ENCODE measurements around the gene FMNL1. TPM values are rescaled to one million over a fixed set of nuclear protein-coding genes. Genes with fewer than 3 reads are reported as not detected.
A peak's percentile ranks its signal among the peaks of the same experiment; 100 is the strongest.

The FMNL1 gene
- total RNA-seq, 1 donor from 2014 or later, result 3.1 TPM

- no peaks in the 10 kb centered on the region for H3K27me3 ChIP-seq (ENCODE audit: control insufficient read depth in 3 of 3, insufficient read depth in 3 of 3, low read length in 3 of 3)
- H3K4me3 ChIP-seq (ENCODE audit: low read length in 3 of 3), result no peak overlapping the region
- H3K9ac ChIP-seq (ENCODE audit: low read depth in 1 of 3, low read length in 3 of 3), result no peak overlapping the region
- peaks cover 8 to 15% (median 14%) of the 10 kb centered on the region in 3 donors for H3K4me1 ChIP-seq (ENCODE audit: control insufficient read depth in 3 of 3, insufficient read depth in 3 of 3, low read length in 3 of 3)
- H3K36me3 ChIP-seq (ENCODE audit: control insufficient read depth in 3 of 3, insufficient read depth in 3 of 3, low read length in 3 of 3), result peaks cover 0 to 9% (median 2%) of the 10 kb centered on the region in 3 donors
- no peak overlapping the region for H3K27ac ChIP-seq (ENCODE audit: low read depth, low read length)
- no peaks in the 10 kb centered on the region for H3K9me3 ChIP-seq (ENCODE audit: control insufficient read depth in 3 of 3, low read length in 3 of 3)
These were observed 13.1 kb downstream of the FMNL1 start for GRCh38 chr17:45234641-45235415.

DNA sequence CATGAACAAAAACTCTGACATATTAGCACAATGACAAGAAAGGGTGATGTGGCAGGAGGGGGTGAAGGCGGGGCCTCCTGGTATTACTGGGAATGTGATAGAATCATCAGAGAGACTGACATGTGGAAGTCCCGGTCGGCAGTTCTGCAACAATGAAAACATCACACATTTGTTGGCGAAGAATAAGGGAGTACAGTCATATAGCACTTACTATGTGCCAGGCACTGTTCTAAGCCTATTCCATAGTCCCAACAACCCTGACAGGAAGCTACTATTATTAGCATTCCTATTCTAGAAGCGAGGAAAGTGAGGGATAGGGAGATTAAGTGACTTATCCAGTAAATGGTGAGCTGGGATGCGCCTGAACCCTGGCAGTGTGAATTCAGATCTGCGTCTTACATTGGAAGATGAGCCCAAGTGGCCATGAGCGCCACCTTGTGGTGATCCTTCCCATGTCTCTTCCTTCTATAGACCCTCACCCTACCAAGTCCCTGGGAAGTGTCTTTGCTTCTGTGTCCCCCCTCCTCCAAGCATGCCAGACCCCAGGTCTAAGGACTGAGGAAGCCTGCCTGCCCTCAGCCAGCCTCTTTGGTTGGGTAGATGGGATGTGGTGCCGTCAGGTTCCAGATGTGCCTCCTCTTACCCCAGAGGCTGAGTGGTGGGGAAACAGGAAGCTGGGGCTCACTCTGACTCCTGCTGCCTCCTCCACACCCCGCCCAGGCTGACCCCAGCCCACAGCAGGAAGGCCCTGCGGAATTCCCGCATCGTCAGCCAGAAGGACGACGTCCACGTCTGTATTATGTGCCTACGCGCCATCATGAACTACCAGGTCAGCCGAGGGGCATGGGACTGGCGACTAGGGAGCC lies 14.0 kb downstream of the FMNL1 start:
- no peak overlapping the region for H3K4me3 ChIP-seq (ENCODE audit: low read length in 3 of 3)
- H3K36me3 ChIP-seq (ENCODE audit: control insufficient read depth in 3 of 3, insufficient read depth in 3 of 3, low read length in 3 of 3), result peaks cover 0 to 9% (median 2%) of the 10 kb centered on the region in 3 donors
- no peaks in the 10 kb centered on the region for H3K9me3 ChIP-seq (ENCODE audit: control insufficient read depth in 3 of 3, low read length in 3 of 3)
- H3K27ac ChIP-seq (ENCODE audit: low read depth, low read length), result no peak overlapping the region
- peaks cover 2 to 4% (median 3%) of the 10 kb centered on the region in 3 donors for H3K27me3 ChIP-seq (ENCODE audit: control insufficient read depth in 3 of 3, insufficient read depth in 3 of 3, low read length in 3 of 3)
- peaks cover under 1 to 6% (median 6%) of the 10 kb centered on the region in 3 donors for H3K4me1 ChIP-seq (ENCODE audit: control insufficient read depth in 3 of 3, insufficient read depth in 3 of 3, low read length in 3 of 3)
- H3K9ac ChIP-seq (ENCODE audit: low read depth in 1 of 3, low read length in 3 of 3), result peak overlapping the region in 1 of 3 donors; percentile 12

DNA sequence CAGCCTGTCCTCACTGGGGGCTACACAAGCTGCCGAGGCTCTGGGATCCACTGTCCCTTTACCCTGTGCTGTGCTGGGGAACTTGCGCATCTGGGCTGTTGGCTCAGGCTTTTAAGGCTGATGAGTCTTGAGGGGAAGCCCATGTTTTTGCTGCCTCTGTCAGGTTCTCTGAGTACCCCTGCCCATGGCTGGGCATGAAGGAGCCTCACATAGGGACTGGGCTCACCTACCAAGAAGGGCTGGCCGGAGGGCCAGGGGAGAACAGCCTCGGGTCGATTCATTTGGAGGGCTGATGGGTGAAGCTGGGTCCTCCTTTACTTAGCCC lies 14.6 kb downstream of the FMNL1 start:
- Histone ChIP-seq H3K27me3 (ENCODE audit: control insufficient read depth in 3 of 3, insufficient read depth in 3 of 3, low read length in 3 of 3) (peaks cover 7 to 9% (median 8%) of the 10 kb centered on the region in 3 donors), H3K36me3 (ENCODE audit: control insufficient read depth in 3 of 3, insufficient read depth in 3 of 3, low read length in 3 of 3) (peaks cover 0 to 9% (median 2%) of the 10 kb centered on the region in 3 donors), H3K4me1 (ENCODE audit: control insufficient read depth in 3 of 3, insufficient read depth in 3 of 3, low read length in 3 of 3) (peaks cover 0 to 3% (median 2%) of the 10 kb centered on the region in 3 donors), H3K27ac (ENCODE audit: low read depth, low read length) (no peak overlapping the region), H3K9me3 (ENCODE audit: control insufficient read depth in 3 of 3, low read length in 3 of 3) (no peaks in the 10 kb centered on the region), H3K9ac (ENCODE audit: low read depth in 1 of 3, low read length in 3 of 3) (no peak overlapping the region), H3K4me3 (ENCODE audit: low read length in 3 of 3) (no peak overlapping the region)

DNA sequence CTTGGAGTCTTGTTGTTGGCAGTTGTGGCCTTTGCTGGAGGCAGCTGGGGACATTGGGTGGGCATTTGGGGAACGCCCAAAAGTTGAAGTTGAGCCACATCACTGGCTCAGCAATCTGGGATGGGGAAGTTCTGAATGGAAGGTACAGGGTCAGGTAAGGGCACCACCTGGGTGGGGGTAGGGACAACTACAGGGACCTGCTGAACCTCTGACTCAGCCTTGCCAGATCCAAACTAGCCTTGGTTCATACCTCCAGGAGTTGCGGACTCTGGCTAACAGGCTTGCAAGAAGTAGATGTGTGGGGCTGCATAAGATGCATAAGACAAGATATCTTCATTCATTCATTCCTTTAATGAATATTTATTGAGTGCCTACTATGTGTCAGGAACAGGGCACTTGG lies 16.0 kb downstream of the FMNL1 start:
- H3K4me3 ChIP-seq (ENCODE audit: low read length in 3 of 3), result no peak overlapping the region
- no peak overlapping the region for H3K9ac ChIP-seq (ENCODE audit: low read depth in 1 of 3, low read length in 3 of 3)
- no peak overlapping the region for H3K27ac ChIP-seq (ENCODE audit: low read depth, low read length)
- H3K36me3 ChIP-seq (ENCODE audit: control insufficient read depth in 3 of 3, insufficient read depth in 3 of 3, low read length in 3 of 3), result peaks cover 0 to 9% (median 2%) of the 10 kb centered on the region in 3 donors
- H3K27me3 ChIP-seq (ENCODE audit: control insufficient read depth in 3 of 3, insufficient read depth in 3 of 3, low read length in 3 of 3), result peaks cover 7 to 11% (median 9%) of the 10 kb centered on the region in 3 donors
- peaks cover 0 to 4% (median 0%) of the 10 kb centered on the region in 3 donors for H3K4me1 ChIP-seq (ENCODE audit: control insufficient read depth in 3 of 3, insufficient read depth in 3 of 3, low read length in 3 of 3)
- H3K9me3 ChIP-seq (ENCODE audit: control insufficient read depth in 3 of 3, low read length in 3 of 3), result no peaks in the 10 kb centered on the region

GRCh38 chr17:45238155-45238774 lies 16.6 kb downstream of the FMNL1 start:
- H3K4me1 ChIP-seq (ENCODE audit: control insufficient read depth in 3 of 3, insufficient read depth in 3 of 3, low read length in 3 of 3), result peaks cover 0 to 4% (median 0%) of the 10 kb centered on the region in 3 donors
- H3K27me3 ChIP-seq (ENCODE audit: control insufficient read depth in 3 of 3, insufficient read depth in 3 of 3, low read length in 3 of 3), result peaks cover 7 to 11% (median 11%) of the 10 kb centered on the region in 3 donors
- no peaks in the 10 kb centered on the region for H3K9me3 ChIP-seq (ENCODE audit: control insufficient read depth in 3 of 3, low read length in 3 of 3)
- H3K9ac ChIP-seq (ENCODE audit: low read depth in 1 of 3, low read length in 3 of 3), result no peak overlapping the region
- H3K27ac ChIP-seq (ENCODE audit: low read depth, low read length), result no peak overlapping the region
- H3K36me3 ChIP-seq (ENCODE audit: control insufficient read depth in 3 of 3, insufficient read depth in 3 of 3, low read length in 3 of 3), result peaks cover 0 to 9% (median 2%) of the 10 kb centered on the region in 3 donors
- H3K4me3 ChIP-seq (ENCODE audit: low read length in 3 of 3), result no peak overlapping the region

DNA sequence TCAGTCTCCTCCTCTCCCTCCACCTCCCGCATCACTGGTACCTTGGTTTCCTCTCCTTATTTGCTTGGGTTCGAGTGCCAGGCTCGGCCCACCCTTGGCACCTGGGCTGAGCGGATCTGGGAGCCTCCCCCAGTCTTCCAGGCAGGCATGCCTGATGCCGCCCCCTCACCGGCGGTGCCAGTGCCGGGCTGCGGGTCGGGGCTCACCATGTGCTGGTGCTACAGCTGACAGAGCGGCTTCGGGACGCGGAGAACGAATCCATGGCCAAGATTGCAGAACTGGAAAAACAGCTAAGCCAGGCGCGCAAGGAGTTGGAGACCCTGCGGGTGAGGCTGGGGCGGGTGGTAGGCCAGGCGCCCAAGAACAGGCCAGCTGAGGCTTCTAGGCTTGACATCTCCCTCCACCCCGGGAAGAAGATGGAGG lies 19.2 kb downstream of the FMNL1 start:
- peaks cover 0 to 4% (median 0%) of the 10 kb centered on the region in 3 donors for H3K4me1 ChIP-seq (ENCODE audit: control insufficient read depth in 3 of 3, insufficient read depth in 3 of 3, low read length in 3 of 3)
- H3K9ac ChIP-seq (ENCODE audit: low read depth in 1 of 3, low read length in 3 of 3), result no peak overlapping the region
- no peak overlapping the region for H3K4me3 ChIP-seq (ENCODE audit: low read length in 3 of 3)
- H3K36me3 ChIP-seq (ENCODE audit: control insufficient read depth in 3 of 3, insufficient read depth in 3 of 3, low read length in 3 of 3), result peaks cover 2 to 21% (median 9%) of the 10 kb centered on the region in 3 donors
- H3K27me3 ChIP-seq (ENCODE audit: control insufficient read depth in 3 of 3, insufficient read depth in 3 of 3, low read length in 3 of 3), result peaks cover 7 to 12% (median 11%) of the 10 kb centered on the region in 3 donors
- no peaks in the 10 kb centered on the region for H3K9me3 ChIP-seq (ENCODE audit: control insufficient read depth in 3 of 3, low read length in 3 of 3)
- no peak overlapping the region for H3K27ac ChIP-seq (ENCODE audit: low read depth, low read length)

- Histone ChIP-seq H3K4me3 (ENCODE audit: low read length in 3 of 3) (no peak overlapping the region), H3K36me3 (ENCODE audit: control insufficient read depth in 3 of 3, insufficient read depth in 3 of 3, low read length in 3 of 3) (peaks cover 2 to 19% (median 9%) of the 10 kb centered on the region in 3 donors), H3K9me3 (ENCODE audit: control insufficient read depth in 3 of 3, low read length in 3 of 3) (no peaks in the 10 kb centered on the region), H3K27me3 (ENCODE audit: control insufficient read depth in 3 of 3, insufficient read depth in 3 of 3, low read length in 3 of 3) (peaks cover 7 to 16% (median 11%) of the 10 kb centered on the region in 3 donors), H3K4me1 (ENCODE audit: control insufficient read depth in 3 of 3, insufficient read depth in 3 of 3, low read length in 3 of 3) (peaks cover under 1 to 8% (median 5%) of the 10 kb centered on the region in 3 donors), H3K9ac (ENCODE audit: low read depth in 1 of 3, low read length in 3 of 3) (no peak overlapping the region), H3K27ac (ENCODE audit: low read depth, low read length) (no peak overlapping the region)
These were observed 19.8 kb downstream of the FMNL1 start for GRCh38 chr17:45241328-45242028.

GRCh38 chr17:45242029-45242414 lies 20.3 kb downstream of the FMNL1 start:
- peaks cover 2 to 19% (median 9%) of the 10 kb centered on the region in 3 donors for H3K36me3 ChIP-seq (ENCODE audit: control insufficient read depth in 3 of 3, insufficient read depth in 3 of 3, low read length in 3 of 3)
- no peak overlapping the region for H3K4me3 ChIP-seq (ENCODE audit: low read length in 3 of 3)
- H3K9me3 ChIP-seq (ENCODE audit: control insufficient read depth in 3 of 3, low read length in 3 of 3), result no peaks in the 10 kb centered on the region
- H3K27ac ChIP-seq (ENCODE audit: low read depth, low read length), result no peak overlapping the region
- H3K9ac ChIP-seq (ENCODE audit: low read depth in 1 of 3, low read length in 3 of 3), result no peak overlapping the region
- peaks cover 7 to 20% (median 11%) of the 10 kb centered on the region in 3 donors for H3K27me3 ChIP-seq (ENCODE audit: control insufficient read depth in 3 of 3, insufficient read depth in 3 of 3, low read length in 3 of 3)
- peaks cover 3 to 13% (median 10%) of the 10 kb centered on the region in 3 donors for H3K4me1 ChIP-seq (ENCODE audit: control insufficient read depth in 3 of 3, insufficient read depth in 3 of 3, low read length in 3 of 3)

DNA sequence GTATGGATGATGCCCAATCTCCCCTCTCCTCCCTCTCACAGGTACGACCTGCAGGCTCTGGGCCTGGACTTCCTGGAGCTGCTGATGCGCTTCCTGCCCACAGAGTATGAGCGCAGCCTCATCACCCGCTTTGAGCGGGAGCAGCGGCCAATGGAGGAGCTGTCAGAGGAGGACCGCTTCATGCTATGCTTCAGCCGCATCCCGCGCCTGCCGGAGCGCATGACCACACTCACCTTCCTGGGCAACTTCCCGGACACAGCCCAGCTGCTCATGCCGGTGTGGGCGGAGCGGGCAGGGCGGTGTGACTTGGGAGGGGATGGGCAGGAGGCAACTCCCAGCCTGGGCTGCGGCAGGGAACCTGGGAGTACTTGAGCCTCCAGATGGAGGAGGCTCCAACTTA lies 22.1 kb downstream of the FMNL1 start:
- Histone ChIP-seq H3K9ac (ENCODE audit: low read depth in 1 of 3, low read length in 3 of 3) (no peak overlapping the region), H3K4me3 (ENCODE audit: low read length in 3 of 3) (no peak overlapping the region), H3K36me3 (ENCODE audit: control insufficient read depth in 3 of 3, insufficient read depth in 3 of 3, low read length in 3 of 3) (peaks cover 0 to 14% (median 9%) of the 10 kb centered on the region in 3 donors), H3K9me3 (ENCODE audit: control insufficient read depth in 3 of 3, low read length in 3 of 3) (no peaks in the 10 kb centered on the region), H3K4me1 (ENCODE audit: control insufficient read depth in 3 of 3, insufficient read depth in 3 of 3, low read length in 3 of 3) (peaks cover 3 to 19% (median 16%) of the 10 kb centered on the region in 3 donors), H3K27me3 (ENCODE audit: control insufficient read depth in 3 of 3, insufficient read depth in 3 of 3, low read length in 3 of 3) (peaks cover 7 to 20% (median 11%) of the 10 kb centered on the region in 3 donors), H3K27ac (ENCODE audit: low read depth, low read length) (no peak overlapping the region)

All from skeletal muscle tissue (tissue), 4 donors.